HepG2 (cell line): ENCODE measurements around the gene SMIM41. TPM values are rescaled to one million over a fixed set of nuclear protein-coding genes. Genes with fewer than 3 reads are reported as not detected.

ENCODE experiments used
- ATAC-seq: fragments of 200-7000 bp; cut with Tn5 transposase; 3 replicates; pipeline ENCODE4 v1.9.1; 2020; ENCODE audit warnings: mild to moderate bottlenecking, moderate library complexity
- BruUV-seq: library from RNA; stranded (reverse); fragments of 400-500 nt; replicated peaks from 2 replicates; lab custom pipeline; 2021; lab: Mats Ljungman, UMichigan
- CTCF ChIA-PET: fragments of 300-600 bp; formaldehyde crosslinking; extraction: SDS; loops from one replicate; lab custom pipeline; 2021; ENCODE audit warnings: low total read pairs, inconsistent platforms, low intra/inter-chr PET ratio; lab: Yijun Ruan, JAX
- POLR2A ChIA-PET: fragments of 350-600 bp; sonication (Branson Sonifier 250); formaldehyde crosslinking; loops from one replicate; lab custom pipeline; 2020; ENCODE audit warnings: antibody characterized with exemption, inconsistent platforms; lab: Yijun Ruan, JAX
- DNase-seq: peaks from one replicate; pipeline ENCODE4 v3.0.0-alpha.2; 2015; ENCODE audit warnings: low spot score
- FAIRE-seq: peaks from 3 replicates; lab custom pipeline; 2011; peaks lifted over from hg19 to GRCh38; lab: Jason Lieb, UNC
- H2AFZ ChIP-seq: one replicate; pipeline ENCODE4 v1.6.1; 2011; ENCODE audit warnings: low read length, inconsistent platforms
- H3K27ac ChIP-seq: fragments of 300-600 bp; 3 replicates; pipeline ENCODE4 v1.8.0; 2011; ENCODE audit warnings: mixed run types, mild to moderate bottlenecking, mixed read lengths, low read length, inconsistent platforms; ENCODE audit not compliant: insufficient read depth; ENCODE audit errors: extremely low read length
- H3K27me3 ChIP-seq, 2 experiments: fragments of 200-600 bp in 1 of 2; 2 replicates in 1 of 2; 3 replicates in 1 of 2; pipeline versions ENCODE4 v1.6.0 to v1.8.0; 2011; ENCODE audit warnings: low read length in 2 of 2, mild to moderate bottlenecking in 2 of 2, moderate library complexity in 2 of 2, inconsistent platforms in 1 of 2; ENCODE audit not compliant: insufficient read depth in 2 of 2, control insufficient read depth in 1 of 2
- H3K36me3 ChIP-seq, 2 experiments: fragments of 200-600 bp in 1 of 2; replicated peaks in 1 of 2; 2 replicates in 1 of 2; 3 replicates in 1 of 2; pipeline versions ENCODE4 v1.5.1 to v1.8.0; 2011; ENCODE audit warnings: low read length in 2 of 2, inconsistent platforms in 1 of 2; ENCODE audit not compliant: insufficient read depth in 2 of 2, control insufficient read depth in 1 of 2
- H3K4me1 ChIP-seq: 2 replicates; pipeline ENCODE4 v1.5.1; 2012; ENCODE audit warnings: low read length, inconsistent platforms; ENCODE audit not compliant: insufficient read depth
- H3K4me2 ChIP-seq: 2 replicates; pipeline ENCODE4 v1.6.0; 2011; ENCODE audit warnings: low read depth, low read length, inconsistent platforms
- H3K4me3 ChIP-seq, 3 experiments: fragments of 200-600 bp in 1 of 3; sonication (generic), shearing (Covaris generic) in 1 of 3; replicated peaks in 1 of 3; 2 replicates each; pipeline ENCODE4 v1.5.1; 2011 to 2016; ENCODE audit warnings: low read length in 3 of 3, inconsistent platforms in 2 of 3, low read depth in 2 of 3, mild to moderate bottlenecking in 2 of 3, control low read depth in 1 of 3, mixed read lengths in 1 of 3; ENCODE audit not compliant: insufficient read depth in 1 of 3
- H3K79me2 ChIP-seq: one replicate; pipeline ENCODE4 v1.6.1; 2011; ENCODE audit warnings: low read length, inconsistent platforms; ENCODE audit not compliant: insufficient read depth
- H3K9ac ChIP-seq: 2 replicates; pipeline ENCODE4 v1.6.0; 2011; ENCODE audit warnings: mild to moderate bottlenecking, low read depth, low read length, inconsistent platforms; ENCODE audit not compliant: insufficient read depth
- H3K9me3 ChIP-seq: 2 replicates; pipeline ENCODE4 v1.5.1; 2012; ENCODE audit warnings: mild to moderate bottlenecking, low read length
- H4K20me1 ChIP-seq: 2 replicates; pipeline ENCODE4 v1.6.0; 2011; ENCODE audit warnings: inconsistent platforms, mild to moderate bottlenecking, low read length, moderate library complexity; ENCODE audit not compliant: insufficient read depth
- BHLHE40 ChIP-seq: IDR thresholded peaks from 2 replicates; pipeline ENCODE4 v1.6.1; 2011; ENCODE audit warnings: low read length, improper control_type of control experiment
- GABPB1 ChIP-seq: IDR thresholded peaks from 2 replicates; pipeline ENCODE4 v1.6.1; 2016; ENCODE audit warnings: mild to moderate bottlenecking, missing genetic modification reagents, moderate library complexity, missing compliant biosample characterization
- HNF1A ChIP-seq, 2 experiments: sonication (generic) in 1 of 2; formaldehyde crosslinking in 1 of 2; IDR thresholded peaks; 2 replicates each; pipeline versions ENCODE4 v1.4.0 to v1.6.1; 2016 to 2020; ENCODE audit warnings: borderline replicate concordance in 1 of 2, low read depth in 1 of 2, mild to moderate bottlenecking in 1 of 2, missing genetic modification reagents in 1 of 2
- NCOR1 ChIP-seq: fragments of 200-600 bp; sonication (generic); IDR thresholded peaks from 2 replicates; pipeline ENCODE4 v1.7.0; 2017; ENCODE audit warnings: antibody characterized with exemption, low read length, borderline replicate concordance
- TFAP4 ChIP-seq: sonication (generic); IDR thresholded peaks from 2 replicates; pipeline ENCODE4 v1.6.1; 2016; ENCODE audit warnings: low read depth, borderline replicate concordance
- TRAFD1 ChIP-seq: sonication (generic); formaldehyde crosslinking; IDR thresholded peaks from 2 replicates; pipeline ENCODE4 v1.5.1; 2020; ENCODE audit warnings: missing genetic modification reagents, mild to moderate bottlenecking, borderline replicate concordance
- ZFP1 ChIP-seq: IDR thresholded peaks from 2 replicates; pipeline ENCODE4 v1.6.1; 2016
- ZKSCAN5 ChIP-seq: sonication (generic); formaldehyde crosslinking; IDR thresholded peaks from 2 replicates; pipeline ENCODE4 v1.5.1; 2020; ENCODE audit warnings: mild to moderate bottlenecking, missing genetic modification reagents
- ZNF746 ChIP-seq: sonication (generic); formaldehyde crosslinking; IDR thresholded peaks from 2 replicates; pipeline ENCODE4 v1.8.0; 2022; ENCODE audit warnings: mild to moderate bottlenecking, missing genetic modification reagents
- WGBS: methylation state at CpG from one replicate; pipeline ENCODE4 v1.1.6; 2017; ENCODE audit warnings: low lambda C conversion rate; 5-methylcytosine and 5-hydroxymethylcytosine counted together
- in situ Hi-C: cut with HindIII; loops from 2 replicates; pipeline ENCODE4 v1.10.0; 2017; ENCODE audit warnings: low pct_unique_long_range_greater_than_20kb; ENCODE audit not compliant: extremely low pct_ligation_motif_present
- intact Hi-C: fragments of 100-400 bp; cut with micrococcal nuclease; formaldehyde crosslinking; loops from one replicate; pipeline ENCODE4 v1.10.0; 2022; ENCODE audit not compliant: unreplicated experiment
- polyA plus RNA-seq, 8 experiments: library from polyadenylated mRNA; depleted of rRNA in 3 of 8; stranded (reverse) in 7 of 8; unstranded in 1 of 8; fragments of >200 nt; fragmentation: Illumina TruSeq in 4 of 8; extraction: Trizol in 4 of 8; gene quantifications; 2 replicates each; pipeline versions ENCODE4 v1.2.1 to v1.2.3, GENCODE V29; 2011 to 2016; ENCODE audit warnings: low read depth in 4 of 8, missing spikeins in 1 of 8, mixed read lengths in 1 of 8; ENCODE audit not compliant: insufficient read depth in 1 of 8
- total RNA-seq, 5 experiments: library from RNA; depleted of rRNA; stranded (reverse); fragments of >200 nt; fragmentation: Illumina TruSeq; extraction: Trizol; gene quantifications; 2 replicates each; pipeline ENCODE4 v1.2.3, GENCODE V29; 2016; ENCODE audit warnings: low read depth in 1 of 5

The SMIM41 gene
- total and polyA plus RNA-seq, 2 of the 13 experiments (the other 11 are each of a cell fraction or from before 2014, with no cell fraction given): not detected

- no peak overlapping the region for H3K9ac ChIP-seq
- intact Hi-C loops: no loop called here
- peaks cover 0 to 10% of the 10 kb centered on the region in 2 experiments; a peak in 2 of 5 replicates for H3K27me3 ChIP-seq
- no peak overlapping the region for H3K4me3 ChIP-seq
- H3K9me3 ChIP-seq: no peaks in the 10 kb centered on the region
- in situ Hi-C loops: no loop called here
- no peak for TF ChIP-seq NCOR1
- TF ChIP-seq HNF1A (IDR thresholded peaks at IDR 0.05; ENCODE audit: low read depth): no peak
- no peak for TF ChIP-seq HNF1A (CRISPR knock-in tag; IDR thresholded peaks at IDR 0.05; ENCODE audit: borderline replicate concordance)
- no peak for TF ChIP-seq GABPB1 (CRISPR knock-in tag)
- TF ChIP-seq ZNF746: no peak
- no peak for TF ChIP-seq ZKSCAN5 (CRISPR knock-in tag)
- peak; percentile 63 for TF ChIP-seq BHLHE40
- no peak for TF ChIP-seq TRAFD1 (CRISPR knock-in tag)
- no peak for TF ChIP-seq ZFP1 (CRISPR knock-in tag)
- TF ChIP-seq TFAP4: no peak
- peaks cover 87% of the 10 kb centered on the region for H3K4me1 ChIP-seq
- no peaks in the 10 kb centered on the region for H3K79me2 ChIP-seq
- no peaks in the 10 kb centered on the region for H3K36me3 ChIP-seq
- 62% methylated on average over 6 of the region's 8 CpGs for WGBS
- no peaks in the 10 kb centered on the region for H4K20me1 ChIP-seq
- BruUV-seq: no TSS peak
- H3K4me2 ChIP-seq: no peak overlapping the region
- CTCF ChIA-PET: interaction anchor here (0.7 kb wide), 1 partner anchor 13 kb away, joined by 3 read pairs; no protein-coding TSS in a partner anchor
- H2AFZ ChIP-seq: no peak overlapping the region
- no peak for FAIRE-seq
- no peak overlapping the region for H3K27ac ChIP-seq
- no peak for DNase-seq
- POLR2A ChIA-PET: interaction anchor here (1.1 kb wide), 1 partner anchor 10 kb away, joined by 3 read pairs; no protein-coding TSS in a partner anchor
- no peak for ATAC-seq
Observed at GRCh38 chr12:52042706-52043385, 36.7 kb upstream of the SMIM41 start.
